HG03521 (cell line): ENCODE measurements around the gene FEM1C.

Experiments
- ATAC-seq: cut with Tn5 transposase; IDR thresholded peaks from one replicate; pipeline ENCODE4 v1.9.1; 2021; ENCODE audit warnings: mild to moderate bottlenecking, moderate library complexity; ENCODE audit not compliant: unreplicated experiment

Gene FEM1C

GRCh38 chr5:115522832-115523403 lies 21.7 kb downstream of the FEM1C start:
- ATAC-seq = no peak

GRCh38 chr5:115520191-115520590 lies 24.4 kb downstream of the FEM1C start:
- ATAC-seq = no peak

DNA sequence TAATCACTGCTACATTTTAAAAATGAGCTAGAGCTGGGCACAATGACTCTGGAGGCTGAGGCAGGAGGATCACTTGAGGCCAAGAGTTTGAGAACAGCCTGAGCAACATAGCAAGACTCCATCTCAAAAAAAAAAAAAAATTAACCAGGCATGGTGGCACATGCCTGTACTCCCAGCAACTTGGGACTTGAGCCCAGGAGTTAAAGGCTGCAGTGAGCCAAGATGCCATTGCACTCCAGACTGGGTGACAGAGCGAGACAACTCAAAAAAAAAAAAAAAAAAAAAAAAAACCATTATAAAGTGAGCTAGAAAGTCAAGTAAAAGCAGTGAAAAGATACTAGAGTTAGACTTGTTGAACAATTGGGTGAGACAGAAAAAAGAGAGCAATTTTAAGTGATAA lies 28.2 kb downstream of the FEM1C start:
- no peak for ATAC-seq

GRCh38 chr5:115514220-115514619 lies 30.4 kb downstream of the FEM1C start:
- ATAC-seq = no peak

DNA sequence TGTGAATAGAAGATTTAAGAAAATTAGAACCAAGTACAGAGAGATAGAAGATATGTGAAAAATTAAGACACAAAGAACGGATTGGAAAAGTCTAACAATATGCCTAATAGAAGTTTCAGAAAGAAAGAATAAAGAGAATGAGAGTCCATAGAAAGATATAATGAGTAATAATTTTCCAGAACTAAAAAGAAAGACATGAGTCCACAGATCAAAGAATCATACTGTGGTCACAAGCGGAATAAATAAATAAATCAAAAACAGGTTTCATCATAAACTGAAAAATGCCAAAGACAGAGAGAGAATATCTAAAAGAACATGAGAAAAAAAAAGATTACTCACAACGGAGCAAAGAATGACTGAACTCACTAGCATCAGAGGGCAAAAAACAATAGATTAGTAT lies 32.9 kb downstream of the FEM1C start:
- no peak for ATAC-seq

DNA sequence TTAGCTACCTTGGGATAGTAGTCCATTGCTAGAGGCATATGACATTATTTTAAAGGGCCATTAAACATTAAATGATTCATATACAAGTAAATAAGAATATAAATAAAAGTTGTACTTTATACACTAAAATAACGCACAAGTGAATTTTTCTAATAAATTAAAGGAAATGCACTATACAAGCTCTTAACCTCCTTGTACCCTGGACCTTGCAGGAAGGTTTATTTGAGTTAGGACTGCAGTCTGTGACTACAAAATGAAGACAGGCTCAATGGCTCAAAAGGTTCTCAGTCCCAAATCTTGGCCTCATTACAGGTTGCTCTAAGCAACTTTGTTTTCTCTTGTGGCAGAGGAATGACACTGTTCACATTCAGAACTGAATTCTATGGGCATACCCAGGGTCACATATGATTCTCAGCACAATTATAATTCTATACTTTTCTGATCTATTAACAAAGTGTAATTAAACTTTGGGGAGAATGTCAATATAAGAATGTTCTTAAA lies 34.4 kb downstream of the FEM1C start:
- no peak for ATAC-seq

- ATAC-seq = no peak
Measured at GRCh38 chr5:115509547-115509946, 35.0 kb downstream of the FEM1C start.

GRCh38 chr5:115507681-115508080 lies 36.9 kb downstream of the FEM1C start:
- ATAC-seq = no peak

DNA sequence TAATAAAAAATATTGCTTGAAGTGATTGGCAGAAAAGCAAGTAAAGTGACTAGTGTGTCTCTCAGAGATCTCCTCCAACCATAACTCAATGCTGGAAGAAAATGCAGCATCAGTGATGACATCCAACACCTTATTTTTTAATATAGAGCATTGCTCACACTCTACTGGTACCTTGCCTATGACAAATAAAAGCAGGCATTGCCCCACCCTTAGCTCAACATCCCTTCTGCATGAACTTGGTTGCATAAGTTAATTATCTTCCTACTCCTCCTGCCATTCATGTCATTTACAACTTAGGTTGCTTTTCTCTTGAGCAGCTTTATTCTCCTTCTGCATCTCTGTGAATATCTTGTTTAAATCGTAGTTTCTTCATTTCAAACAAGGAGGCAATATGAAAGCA lies 41.2 kb downstream of the FEM1C start:
- no peak for ATAC-seq

- no peak for ATAC-seq
Measured at GRCh38 chr5:115501464-115502210, 42.9 kb downstream of the FEM1C start.

- ATAC-seq = no peak
Measured at GRCh38 chr5:115500225-115500624, 44.4 kb downstream of the FEM1C start.

DNA sequence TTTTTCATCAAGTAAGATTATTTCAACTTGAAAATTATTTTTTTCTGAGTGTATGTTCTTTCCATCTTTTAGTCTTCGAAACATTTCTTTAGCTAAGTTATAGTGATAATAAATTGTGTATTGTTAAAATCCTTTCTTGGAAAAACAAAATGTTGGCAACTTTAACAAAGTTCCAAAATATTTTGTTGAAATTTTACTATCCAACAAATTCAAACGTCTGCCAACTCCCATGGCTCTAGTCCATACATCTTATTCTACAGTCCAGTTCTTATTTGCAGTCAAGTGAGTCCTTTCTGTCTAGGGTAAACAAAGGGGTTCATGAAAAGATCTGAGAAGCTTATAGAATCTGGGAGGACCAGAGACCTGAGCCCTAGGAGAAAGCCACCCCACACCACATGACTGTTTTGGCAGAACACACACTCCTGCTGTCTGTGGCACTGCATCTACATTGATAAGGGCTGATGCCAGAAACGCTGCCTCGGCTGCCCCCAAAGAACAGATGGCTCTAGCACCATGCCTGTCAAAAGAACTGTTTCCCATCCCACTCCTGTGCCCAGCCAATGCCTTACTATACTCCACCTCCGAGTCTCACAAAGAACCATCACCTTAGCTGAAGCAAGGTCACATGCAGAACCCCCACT lies 47.5 kb downstream of the FEM1C start:
- ATAC-seq = no peak

DNA sequence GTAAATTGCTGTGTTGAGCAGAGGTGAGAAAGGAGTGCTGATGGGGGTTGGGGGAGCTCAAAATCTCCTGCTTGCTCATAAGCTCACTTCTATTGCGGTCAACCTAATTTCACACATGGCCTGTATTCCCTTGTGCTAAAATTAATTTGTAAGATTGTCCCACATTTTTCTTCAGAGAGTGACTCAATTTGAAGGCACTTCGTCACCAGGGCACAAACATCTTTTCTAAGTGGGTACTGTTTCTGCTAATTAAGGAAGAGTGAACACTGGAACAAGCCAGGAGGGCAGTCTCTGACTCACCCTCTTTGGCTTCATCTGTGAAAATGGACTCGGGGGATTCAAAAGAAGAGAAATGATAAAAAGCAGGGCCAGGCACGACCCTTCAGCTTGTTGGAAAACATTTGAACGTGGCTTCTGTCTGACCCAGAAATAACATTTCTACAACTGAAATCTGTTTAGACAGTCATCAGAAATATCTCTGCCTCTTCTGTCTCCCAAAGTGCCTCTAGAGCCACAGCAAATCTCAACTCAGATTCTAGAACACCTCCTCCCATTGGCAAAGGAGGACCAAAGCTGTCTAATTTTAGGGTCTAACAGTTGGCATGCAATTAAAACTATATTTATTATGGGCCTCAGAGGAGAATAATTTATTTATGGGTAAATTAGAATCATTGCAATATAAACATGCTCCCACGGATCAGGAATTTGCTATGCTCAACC lies 49.8 kb downstream of the FEM1C start:
- no peak for ATAC-seq

- ATAC-seq = no peak
Measured at GRCh38 chr5:115490596-115490995, 54.0 kb downstream of the FEM1C start.

GRCh38 chr5:115489733-115490132 lies 54.8 kb downstream of the FEM1C start:
- no peak for ATAC-seq

- ATAC-seq = no peak
Measured at GRCh38 chr5:115487756-115488155, 56.8 kb downstream of the FEM1C start.

DNA sequence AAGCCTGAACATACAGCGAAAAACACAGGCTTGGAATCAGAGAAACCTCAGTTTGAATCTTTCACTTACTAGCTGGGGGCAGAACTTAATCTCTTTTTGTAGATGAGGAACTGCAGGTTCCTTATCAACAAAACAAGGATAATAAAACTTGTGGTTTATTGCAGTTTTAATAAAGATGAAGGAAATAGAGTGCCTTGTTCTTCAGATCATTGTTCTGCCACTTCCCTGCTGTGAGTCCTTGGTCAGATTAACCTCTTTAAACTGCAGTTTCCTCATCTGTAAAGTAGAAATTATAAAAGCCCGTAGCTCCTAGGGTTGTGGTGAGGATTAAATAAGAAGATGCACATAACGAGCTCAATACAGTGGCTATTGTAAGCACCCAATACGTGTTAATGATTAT lies 57.4 kb downstream of the FEM1C start:
- no peak for ATAC-seq

DNA sequence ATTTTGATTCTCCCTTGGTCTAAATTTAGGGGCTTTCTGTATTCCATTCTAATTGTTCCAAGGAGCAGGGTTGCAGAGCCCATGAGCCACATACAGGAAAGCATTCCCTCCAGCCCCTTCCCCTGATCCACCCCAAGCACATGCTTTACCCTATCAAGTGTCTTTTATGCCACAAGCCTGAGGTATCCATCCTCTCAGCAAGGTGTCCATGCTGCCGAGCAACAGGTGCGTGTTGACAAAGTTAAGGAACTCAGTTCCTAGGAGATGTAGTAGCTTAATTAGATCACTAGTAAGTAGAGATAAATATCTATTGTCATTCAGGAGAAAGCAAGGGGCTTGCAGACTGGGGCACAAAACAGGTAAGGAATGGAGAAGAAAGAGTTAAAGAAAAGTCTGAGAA lies 57.8 kb downstream of the FEM1C start:
- ATAC-seq = no peak

DNA sequence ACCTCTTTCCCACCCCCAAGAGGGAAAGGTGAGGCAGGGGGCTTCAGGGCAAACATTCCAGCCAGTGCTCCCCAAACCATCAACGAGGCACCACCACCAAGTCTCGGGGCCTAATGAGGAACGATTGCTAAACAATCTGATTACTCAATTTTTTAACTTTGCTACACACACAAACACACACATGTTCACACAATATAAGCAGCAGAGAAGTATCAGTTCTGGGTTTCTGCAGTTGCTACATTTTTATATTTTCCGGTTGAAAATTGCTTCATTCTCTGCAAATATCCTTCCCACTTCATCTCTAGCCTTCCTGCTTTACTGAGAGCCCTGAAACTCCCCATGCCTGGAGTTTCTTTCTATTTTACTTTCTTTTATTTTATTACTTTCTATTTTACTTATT lies 60.2 kb downstream of the FEM1C start:
- no peak for ATAC-seq

DNA sequence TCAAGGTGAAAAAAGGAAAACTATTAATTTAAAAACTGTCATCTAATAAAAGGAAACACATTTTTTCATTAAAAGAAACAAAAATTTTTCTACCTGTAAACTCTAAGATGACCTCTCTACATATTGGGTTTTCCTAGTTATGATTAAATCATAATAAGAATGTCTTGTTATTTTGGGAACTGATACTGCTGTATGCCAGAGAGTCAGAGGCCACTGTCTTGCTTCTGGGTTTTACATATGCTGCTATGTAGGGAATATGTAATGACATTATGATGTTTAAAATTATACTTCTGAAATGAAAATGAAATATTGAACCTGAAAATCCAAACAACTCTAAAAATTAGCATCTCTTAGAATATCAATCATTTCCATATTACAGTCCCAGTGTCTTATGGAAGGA lies 63.7 kb downstream of the FEM1C start:
- ATAC-seq = no peak

- ATAC-seq = no peak
Measured at GRCh38 chr5:115480271-115480670, 64.3 kb downstream of the FEM1C start.
